ENCODE measurements around the gene HORMAD1.

DNA sequence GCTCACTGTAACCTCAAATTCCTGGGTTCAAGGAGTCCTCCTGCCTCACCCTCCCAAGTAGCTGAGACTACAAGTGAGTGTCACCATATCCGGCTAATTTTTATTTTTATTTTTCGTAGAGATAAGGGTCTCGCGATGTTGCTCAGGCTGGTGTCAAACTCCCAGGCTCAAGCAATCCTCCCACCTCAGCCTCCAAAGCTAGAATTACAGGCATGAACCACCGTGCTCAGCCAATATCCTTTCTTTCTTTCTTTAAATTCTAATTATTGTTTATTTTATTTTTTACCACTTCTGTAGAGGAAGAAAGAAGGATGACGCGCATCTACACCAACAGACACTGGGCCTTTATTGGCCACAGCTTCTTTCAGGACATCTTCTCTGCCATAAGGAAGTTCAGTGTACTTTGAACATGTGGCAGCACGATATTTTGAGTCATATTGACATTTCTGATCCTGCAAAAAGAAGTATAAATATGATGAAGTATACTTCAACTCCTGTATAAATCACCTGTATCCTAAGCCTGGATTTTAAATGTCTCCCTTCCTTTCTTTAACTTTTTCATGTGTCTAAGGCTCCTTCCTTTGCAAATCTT, 29.1 kb upstream of the HORMAD1 start:
- TF ChIP-seq PKNOX1 (IDR thresholded peaks at IDR 0.05) (no peak), NFRKB (IDR thresholded peaks at IDR 0.05) (no peak), SUZ12 (IDR thresholded peaks at IDR 0.05) (no peak), FOXM1 (IDR thresholded peaks at IDR 0.05; ENCODE audit: borderline replicate concordance) (no peak), CTBP1 (IDR thresholded peaks at IDR 0.05; ENCODE audit: borderline replicate concordance) (no peak), HDGF (IDR thresholded peaks at IDR 0.05; ENCODE audit: borderline replicate concordance) (no peak), SP1 (IDR thresholded peaks at IDR 0.05) (no peak), BHLHE40 (IDR thresholded peaks at IDR 0.05; ENCODE audit: borderline replicate concordance) (no peak), LEF1 (IDR thresholded peaks at IDR 0.05; ENCODE audit: borderline replicate concordance) (no peak)
